Measurements from ENCODE around the gene ILF3.

GRCh38 chr19:10723591-10723990, 69.4 kb downstream of the ILF3 start:
- TF ChIP-seq CTCF (IDR thresholded peaks at IDR 0.05) (no peak), POLR2A (IDR thresholded peaks at IDR 0.05) (no peak), POLR2AphosphoS5 (IDR thresholded peaks at IDR 0.05) (no peak)
